Kidney (tissue), 14 donors: ENCODE data around the gene NDUFAF8. TPM values are rescaled to one million over a fixed set of nuclear protein-coding genes. Genes with fewer than 3 reads are reported as not detected.

Source experiments
- DNase-seq, 5 donors: peaks; one replicate each; pipeline ENCODE4 v3.0.0-alpha.2; 2013 to 2020
- FAIRE-seq: peaks from 2 replicates; lab custom pipeline; 2012; peaks lifted over from hg19 to GRCh38; lab: Jason Lieb, UNC
- H3K27ac ChIP-seq, 2 donors: one replicate each; pipeline ENCODE4 v1.7.0; 2013; ENCODE audit warnings: low read depth in 2 of 2, low read length in 2 of 2, inconsistent platforms in 1 of 2
- H3K27me3 ChIP-seq: one replicate; pipeline ENCODE4 v1.7.1; 2013; ENCODE audit warnings: low read length, inconsistent platforms; ENCODE audit not compliant: control insufficient read depth, insufficient read depth
- H3K36me3 ChIP-seq, 3 donors: one replicate each; pipeline versions ENCODE4 v1.7.0 to v1.7.1; 2013; ENCODE audit warnings: low read length in 3 of 3, control low read depth in 1 of 3, inconsistent platforms in 1 of 3; ENCODE audit not compliant: insufficient read depth in 3 of 3, control insufficient read depth in 2 of 3
- H3K4me1 ChIP-seq, 3 donors: one replicate each; pipeline versions ENCODE4 v1.7.0 to v1.7.1; 2013; ENCODE audit warnings: low read length in 3 of 3, inconsistent platforms in 1 of 3, low read depth in 1 of 3; ENCODE audit not compliant: control insufficient read depth in 2 of 3, insufficient read depth in 2 of 3
- H3K4me3 ChIP-seq, 3 donors: one replicate each; pipeline versions ENCODE4 v1.7.0 to v1.8.1; 2013; ENCODE audit warnings: low read length in 3 of 3, control low read depth in 1 of 3, inconsistent platforms in 1 of 3
- H3K9ac ChIP-seq, 3 donors: one replicate each; pipeline versions ENCODE4 v1.7.0 to v1.7.1; 2013; ENCODE audit warnings: low read length in 3 of 3, control low read depth in 1 of 3, inconsistent platforms in 1 of 3
- H3K9me3 ChIP-seq, 3 donors: one replicate each; pipeline versions ENCODE4 v1.7.0 to v1.7.1; 2013; ENCODE audit warnings: low read length in 3 of 3, control low read depth in 1 of 3, inconsistent platforms in 1 of 3; ENCODE audit not compliant: control insufficient read depth in 2 of 3, insufficient read depth in 1 of 3
- CTCF ChIP-seq: IDR thresholded peaks from 3 replicates; pipeline ENCODE4 v1.5.1; 2012; ENCODE audit warnings: mild to moderate bottlenecking, moderate library complexity, borderline replicate concordance; ENCODE audit not compliant: insufficient read depth; ENCODE audit errors: extremely low read depth
- intact Hi-C: fragments of 100-400 bp; cut with DNase I; formaldehyde crosslinking; loops from one replicate; pipeline ENCODE4 v1.11.1; 2022
- polyA plus RNA-seq: library from polyadenylated mRNA; stranded (reverse); fragments of 350-450 nt; fragmentation: Illumina TruSeq; extraction: RNeasy Lipid Tissue Mini Kit (QIAGEN cat#74804); gene quantifications from one replicate; pipeline ENCODE4 v1.2.3, GENCODE V29; 2014; ENCODE audit warnings: low read depth, low replicate concordance; ENCODE audit not compliant: insufficient read depth
- total RNA-seq: library from RNA; stranded (reverse); fragmentation: NEBNext Ultra II Directional; extraction: Animal tissue kit (Norgen Biotek cat#: 25700); gene quantifications from one replicate; pipeline ENCODE4 v1.2.1, GENCODE V29; 2021
- donor health status: control.
- donor health status: control.
- donor health status: control.
- donor health status: control.
- donor health status: control.
- donor health status: DM: yes; HTN: yes; CAD: no.
- donor health status: Normal renal cell carcinoma (clear cell type).

NDUFAF8 gene
- total and polyA plus RNA-seq, 2 donors from 2014 or later, result 38.6 to 134 TPM

GRCh38 chr17:81209141-81209540 lies 30.0 kb upstream of the NDUFAF8 start:
- Histone ChIP-seq H3K27me3 (no peaks in the 10 kb centered on the region), H3K36me3 (peaks cover 0 to 3% (median 0%) of the 10 kb centered on the region in 3 donors), H3K4me1 (no peaks in the 10 kb centered on the region), H3K9me3 (no peaks in the 10 kb centered on the region), H3K4me3 (no peak overlapping the region), H3K27ac (no peak overlapping the region), H3K9ac (no peak overlapping the region)
- intact Hi-C loops, result no loop called here
- DNase-seq (no peak), FAIRE-seq (no peak)
- TF ChIP-seq CTCF, result no peak

- Histone ChIP-seq H3K4me3 (no peak overlapping the region), H3K9me3 (no peaks in the 10 kb centered on the region), H3K27me3 (no peaks in the 10 kb centered on the region), H3K36me3 (peaks cover 0 to 3% (median 0%) of the 10 kb centered on the region in 3 donors), H3K27ac (no peak overlapping the region), H3K9ac (no peak overlapping the region), H3K4me1 (no peaks in the 10 kb centered on the region)
- intact Hi-C loops, result loop anchor here (10.0 kb wide), 1 partner anchor 766 kb away; no protein-coding TSS in a partner anchor
- no peak for FAIRE-seq
- TF ChIP-seq CTCF, result no peak
- DNase-seq, result no peak
These were observed 28.7 kb upstream of the NDUFAF8 start for GRCh38 chr17:81210466-81210865.

- FAIRE-seq (no peak), DNase-seq (no peak)
- no peak overlapping the region for H3K4me3 ChIP-seq
- peaks cover 0 to 3% (median 0%) of the 10 kb centered on the region in 3 donors for H3K36me3 ChIP-seq
- intact Hi-C loops, result loop anchor here (10.0 kb wide), 1 partner anchor 766 kb away; no protein-coding TSS in a partner anchor
- no peak overlapping the region for H3K9ac ChIP-seq
- TF ChIP-seq CTCF, result no peak
- H3K9me3 ChIP-seq, result no peaks in the 10 kb centered on the region
- H3K27ac ChIP-seq, result no peak overlapping the region
- no peaks in the 10 kb centered on the region for H3K27me3 ChIP-seq
- H3K4me1 ChIP-seq, result no peaks in the 10 kb centered on the region
These were observed 28.2 kb upstream of the NDUFAF8 start for GRCh38 chr17:81210868-81211267.

GRCh38 chr17:81212365-81212764 lies 26.8 kb upstream of the NDUFAF8 start:
- H3K9ac ChIP-seq, result no peak overlapping the region
- DNase-seq, result no peak
- TF ChIP-seq CTCF, result no peak
- H3K36me3 ChIP-seq, result peaks cover 0 to 3% (median 0%) of the 10 kb centered on the region in 3 donors
- intact Hi-C loops, result loop anchor here (10.0 kb wide), 1 partner anchor 768 kb away; no protein-coding TSS in a partner anchor
- no peaks in the 10 kb centered on the region for H3K9me3 ChIP-seq
- no peak overlapping the region for H3K27ac ChIP-seq
- no peaks in the 10 kb centered on the region for H3K4me1 ChIP-seq
- no peaks in the 10 kb centered on the region for H3K27me3 ChIP-seq
- FAIRE-seq, result no peak
- H3K4me3 ChIP-seq, result no peak overlapping the region
